GM12878 (cell line): ENCODE data around the gene ATG10. TPM values are rescaled to one million over a fixed set of nuclear protein-coding genes. Genes with fewer than 3 reads are reported as not detected.

ENCODE experiments used
- ATAC-seq: fragments of 200-7000 bp; cut with Tn5 transposase; 3 replicates; pipeline ENCODE4 v1.9.1; 2020; ENCODE audit warnings: mild to moderate bottlenecking, moderate library complexity
- BruUV-seq: library from RNA; stranded (reverse); fragments of 400-500 nt; replicated peaks from 2 replicates; lab custom pipeline; 2021; lab: Mats Ljungman, UMichigan
- CTCF ChIA-PET: fragments of 300-600 bp; sonication (Branson Sonifier 250); formaldehyde crosslinking; extraction: SDS; loops from one replicate; lab custom pipeline; 2021; ENCODE audit warnings: inconsistent platforms; lab: Yijun Ruan, JAX
- POLR2A ChIA-PET: fragments of 350-600 bp; formaldehyde crosslinking; extraction: SDS; loops from one replicate; lab custom pipeline; 2021; ENCODE audit warnings: inconsistent platforms; lab: Charles Lee
- RAD21 ChIA-PET: fragments of 300-600 bp; sonication (Branson Sonifier 250); formaldehyde crosslinking; loops from one replicate; lab custom pipeline; 2023; ENCODE audit warnings: antibody characterized with exemption; ENCODE audit not compliant: unreplicated experiment; lab: Charles Lee
- SMC1A ChIA-PET: fragments of 300-600 bp; sonication (Branson Sonifier 250); formaldehyde crosslinking; loops from one replicate; lab custom pipeline; 2023; ENCODE audit not compliant: unreplicated experiment, uncharacterized antibody; lab: Charles Lee
- DNase-seq: peaks from one replicate; pipeline ENCODE4 v3.0.0-alpha.2; 2011; ENCODE audit warnings: low read depth, low spot score
- FAIRE-seq: peaks from 3 replicates; lab custom pipeline; 2011; peaks lifted over from hg19 to GRCh38; lab: Jason Lieb, UNC
- H2AFZ ChIP-seq: 2 replicates; pipeline ENCODE4 v1.6.0; 2011; ENCODE audit warnings: low read depth, low read length, control low read depth; ENCODE audit not compliant: control insufficient read depth
- H3K27ac ChIP-seq: 2 replicates; pipeline ENCODE4 v1.5.1; 2011; ENCODE audit warnings: control low read depth; ENCODE audit not compliant: control insufficient read depth, insufficient read depth
- H3K27me3 ChIP-seq, 2 experiments: replicated peaks in 1 of 2; 2 replicates each; pipeline versions ENCODE4 v1.6.0 to v1.6.1; 2011; ENCODE audit warnings: low read length in 1 of 2; ENCODE audit not compliant: control insufficient read depth in 2 of 2, insufficient read depth in 2 of 2
- H3K36me3 ChIP-seq, 2 experiments: 2 replicates each; pipeline ENCODE4 v1.5.1; 2011; ENCODE audit warnings: low read length in 1 of 2; ENCODE audit not compliant: control insufficient read depth in 2 of 2, insufficient read depth in 2 of 2
- H3K4me1 ChIP-seq: 2 replicates; pipeline ENCODE4 v1.6.1; 2011; ENCODE audit warnings: mild to moderate bottlenecking, low read length, moderate library complexity, mixed read lengths; ENCODE audit not compliant: control insufficient read depth, insufficient read depth
- H3K4me2 ChIP-seq: 2 replicates; pipeline ENCODE4 v1.6.0; 2011; ENCODE audit warnings: control low read depth; ENCODE audit not compliant: control insufficient read depth, insufficient read depth
- H3K4me3 ChIP-seq: fragments of 200-600 bp; sonication (generic); 2 replicates; pipeline ENCODE4 v1.5.1; 2016
- H3K79me2 ChIP-seq: 2 replicates; pipeline ENCODE4 v1.6.0; 2011; ENCODE audit warnings: low read length; ENCODE audit not compliant: control insufficient read depth, insufficient read depth
- H3K9ac ChIP-seq: 2 replicates; pipeline ENCODE4 v1.8.0; 2011; ENCODE audit warnings: low read length, control low read depth, mixed read lengths; ENCODE audit not compliant: control insufficient read depth, insufficient read depth
- H3K9me3 ChIP-seq: replicated peaks from 3 replicates; pipeline ENCODE4 v1.5.1; 2011; ENCODE audit warnings: mild to moderate bottlenecking, low read length; ENCODE audit not compliant: control insufficient read depth, insufficient read depth
- H4K20me1 ChIP-seq: 2 replicates; pipeline ENCODE4 v1.6.0; 2011; ENCODE audit not compliant: control insufficient read depth, insufficient read depth
- BCL11A ChIP-seq: IDR thresholded peaks from 2 replicates; pipeline ENCODE4 v1.6.1; 2011; ENCODE audit warnings: low read depth, low read length
- EP300 ChIP-seq, 2 experiments: fragments of 150-350 bp in 1 of 2; IDR thresholded peaks; 2 replicates each; pipeline ENCODE4 v1.6.1; 2011 to 2012; ENCODE audit warnings: low read depth in 2 of 2, low read length in 2 of 2, borderline replicate concordance in 1 of 2, improper control_type of control experiment in 1 of 2, inconsistent platforms in 1 of 2; ENCODE audit not compliant: control insufficient read depth in 1 of 2
- ESRRA ChIP-seq: IDR thresholded peaks from 2 replicates; pipeline ENCODE4 v1.6.1; 2012; ENCODE audit warnings: mild to moderate bottlenecking, low read length, improper control_type of control experiment
- GABPA ChIP-seq: IDR thresholded peaks from 2 replicates; pipeline ENCODE4 v1.6.1; 2014; ENCODE audit warnings: antibody characterized with exemption, low read depth, mild to moderate bottlenecking, inconsistent platforms
- GATAD2B ChIP-seq: fragments of 450-650 bp; conservative IDR thresholded peaks from 2 replicates; pipeline ENCODE4 v1.6.1; 2017; ENCODE audit warnings: low read depth, mild to moderate bottlenecking, moderate library complexity
- NFYB ChIP-seq: IDR thresholded peaks from 2 replicates; pipeline ENCODE4 v1.6.1; 2011; ENCODE audit warnings: low read depth, mild to moderate bottlenecking, low read length, improper control_type of control experiment, moderate library complexity; ENCODE audit not compliant: insufficient read depth
- PAX5 ChIP-seq: IDR thresholded peaks from 2 replicates; pipeline ENCODE4 v1.6.1; 2011; ENCODE audit warnings: low read depth, low read length, borderline replicate concordance
- STAT1 ChIP-seq: fragments of 450-650 bp; conservative IDR thresholded peaks from 2 replicates; pipeline ENCODE4 v1.6.1; 2014; ENCODE audit warnings: antibody characterized with exemption, mild to moderate bottlenecking
- STAT3 ChIP-seq: IDR thresholded peaks from 2 replicates; pipeline ENCODE4 v1.6.1; 2011; ENCODE audit warnings: low read depth, low read length, improper control_type of control experiment
- TCF7 ChIP-seq: IDR thresholded peaks from 2 replicates; pipeline ENCODE4 v1.6.1; 2014; ENCODE audit warnings: antibody characterized with exemption, borderline replicate concordance
- ZNF217 ChIP-seq: fragments of 450-650 bp; IDR thresholded peaks from 2 replicates; pipeline ENCODE4 v1.6.1; 2017; ENCODE audit warnings: antibody characterized with exemption, mild to moderate bottlenecking
- in situ Hi-C: fragments of 300-500 bp; cut with MboI; formaldehyde crosslinking; loops from 9 replicates; pipeline ENCODE4 v1.14.3; 2018; ENCODE audit warnings: mixed read lengths
- intact Hi-C: fragments of 100-400 bp; cut with micrococcal nuclease; formaldehyde crosslinking; loops from one replicate; pipeline ENCODE4 v1.14.2; 2022; ENCODE audit not compliant: unreplicated experiment
- polyA plus RNA-seq, 11 experiments: library from polyadenylated mRNA; depleted of rRNA in 4 of 11; unstranded in 6 of 11; stranded (reverse) in 5 of 11; fragments of >200 nt; fragmentation: Nextera tagmentation in 4 of 11; fragmentation: Illumina TruSeq in 1 of 11; extraction: Ambion mirVana in 4 of 11; extraction: Trizol in 1 of 11; gene quantifications; 1 replicate in 1 of 11; 2 replicates in 10 of 11; pipeline versions ENCODE4 v1.2.1 to v1.2.3, GENCODE V29; 2011 to 2016; ENCODE audit warnings: inconsistent platforms in 2 of 11, missing spikeins in 2 of 11, low read depth in 1 of 11
- total RNA-seq, 4 experiments: library from RNA; depleted of rRNA in 3 of 4; stranded (reverse); fragments of >200 nt in 3 of 4; fragmentation: Illumina TruSeq in 1 of 4; extraction: Trizol in 1 of 4; gene quantifications; 2 replicates each; pipeline versions ENCODE4 v1.2.1 to v1.2.3, GENCODE V29; 2013 to 2021
- TF ChIP-seq, protein P1 (sequence below): fragments of 450-650 bp; IDR thresholded peaks from 2 replicates; pipeline ENCODE4 v1.6.1; 2017; ENCODE audit warnings: low read depth, mild to moderate bottlenecking, moderate library complexity
- TF ChIP-seq, protein P2 (sequence below): fragments of 450-650 bp; IDR thresholded peaks from 2 replicates; pipeline ENCODE4 v1.6.1; 2014; ENCODE audit warnings: mild to moderate bottlenecking
- TF ChIP-seq, protein P3 (sequence below): fragments of 450-650 bp; IDR thresholded peaks from 2 replicates; pipeline ENCODE4 v1.6.1; 2017; ENCODE audit warnings: antibody characterized with exemption, mild to moderate bottlenecking, moderate library complexity

Gene ATG10
- total and polyA plus RNA-seq, 10 of the 15 experiments (the other 5 are each of a cell fraction or from before 2014, with no cell fraction given), result 3.8 to 14.4 (median 6.5) TPM

DNA sequence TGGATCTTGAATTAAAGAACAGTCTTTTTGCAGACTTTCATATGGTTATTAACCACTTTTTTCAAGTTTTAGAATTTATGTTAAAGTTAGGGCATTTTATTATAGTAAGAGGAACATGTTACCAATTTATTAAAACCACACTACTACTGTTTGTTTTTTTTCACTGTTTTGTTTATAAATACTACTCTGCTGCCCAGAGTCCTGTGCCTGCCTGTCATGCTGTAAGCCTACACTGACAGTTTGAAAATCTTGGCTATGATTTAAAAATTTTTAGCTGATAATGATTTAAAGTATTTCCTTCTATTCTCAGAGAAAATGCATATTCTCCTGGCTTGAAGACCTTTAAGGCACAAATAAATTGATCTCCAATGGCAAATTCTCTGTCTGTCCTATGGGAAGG is 177.6 kb downstream of the ATG10 start:
- DNase-seq (no peak), ATAC-seq (no peak), FAIRE-seq (no peak)
- Histone ChIP-seq H3K4me3 (no peak overlapping the region), H3K9me3 (no peaks in the 10 kb centered on the region), H3K27me3 (no peaks in the 10 kb centered on the region), H2AFZ (no peak overlapping the region), H4K20me1 (no peaks in the 10 kb centered on the region), H3K4me1 (no peaks in the 10 kb centered on the region), H3K27ac (no peak overlapping the region), H3K4me2 (no peak overlapping the region), H3K9ac (no peak overlapping the region), H3K79me2 (no peaks in the 10 kb centered on the region), H3K36me3 (no peaks in the 10 kb centered on the region)
- BruUV-seq, result no TSS peak
- ChIA-PET POLR2A (no interaction called here), SMC1A (interaction anchor here (1.7 to 2.1 kb wide), 2 partner anchors 14 to 16 kb away, joined by 5 to 6 read pairs; no protein-coding TSS in a partner anchor), RAD21 (interaction anchor here (0.5 to 2.0 kb wide), 2 partner anchors 15 to 298 kb away, joined by 5 to 8 read pairs; no protein-coding TSS in a partner anchor), CTCF (interaction anchor here (0.7 to 2.5 kb wide), 7 partner anchors 8 to 723 kb away, joined by 3 to 7 read pairs (median 4); no protein-coding TSS in a partner anchor)
- intact Hi-C loops (no loop called here), in situ Hi-C loops (no loop called here)
- TF ChIP-seq, protein P1, sequence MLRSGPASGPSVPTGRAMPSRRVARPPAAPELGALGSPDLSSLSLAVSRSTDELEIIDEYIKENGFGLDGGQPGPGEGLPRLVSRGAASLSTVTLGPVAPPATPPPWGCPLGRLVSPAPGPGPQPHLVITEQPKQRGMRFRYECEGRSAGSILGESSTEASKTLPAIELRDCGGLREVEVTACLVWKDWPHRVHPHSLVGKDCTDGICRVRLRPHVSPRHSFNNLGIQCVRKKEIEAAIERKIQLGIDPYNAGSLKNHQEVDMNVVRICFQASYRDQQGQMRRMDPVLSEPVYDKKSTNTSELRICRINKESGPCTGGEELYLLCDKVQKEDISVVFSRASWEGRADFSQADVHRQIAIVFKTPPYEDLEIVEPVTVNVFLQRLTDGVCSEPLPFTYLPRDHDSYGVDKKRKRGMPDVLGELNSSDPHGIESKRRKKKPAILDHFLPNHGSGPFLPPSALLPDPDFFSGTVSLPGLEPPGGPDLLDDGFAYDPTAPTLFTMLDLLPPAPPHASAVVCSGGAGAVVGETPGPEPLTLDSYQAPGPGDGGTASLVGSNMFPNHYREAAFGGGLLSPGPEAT, result no peak
- TF ChIP-seq GATAD2B (no peak), TCF7 (no peak), EP300 (IDR thresholded peaks at IDR 0.05; ENCODE audit: borderline replicate concordance in 1 of 2, control insufficient read depth in 1 of 2, low read depth in 2 of 2, low read length in 2 of 2) (no peak), NFYB (no peak), BCL11A (no peak), STAT3 (no peak), GABPA (no peak), ESRRA (no peak), ZNF217 (no peak), PAX5 (no peak), STAT1 (no peak)
- TF ChIP-seq, protein P2, sequence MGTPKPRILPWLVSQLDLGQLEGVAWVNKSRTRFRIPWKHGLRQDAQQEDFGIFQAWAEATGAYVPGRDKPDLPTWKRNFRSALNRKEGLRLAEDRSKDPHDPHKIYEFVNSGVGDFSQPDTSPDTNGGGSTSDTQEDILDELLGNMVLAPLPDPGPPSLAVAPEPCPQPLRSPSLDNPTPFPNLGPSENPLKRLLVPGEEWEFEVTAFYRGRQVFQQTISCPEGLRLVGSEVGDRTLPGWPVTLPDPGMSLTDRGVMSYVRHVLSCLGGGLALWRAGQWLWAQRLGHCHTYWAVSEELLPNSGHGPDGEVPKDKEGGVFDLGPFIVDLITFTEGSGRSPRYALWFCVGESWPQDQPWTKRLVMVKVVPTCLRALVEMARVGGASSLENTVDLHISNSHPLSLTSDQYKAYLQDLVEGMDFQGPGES, result no peak
- TF ChIP-seq, protein P3, sequence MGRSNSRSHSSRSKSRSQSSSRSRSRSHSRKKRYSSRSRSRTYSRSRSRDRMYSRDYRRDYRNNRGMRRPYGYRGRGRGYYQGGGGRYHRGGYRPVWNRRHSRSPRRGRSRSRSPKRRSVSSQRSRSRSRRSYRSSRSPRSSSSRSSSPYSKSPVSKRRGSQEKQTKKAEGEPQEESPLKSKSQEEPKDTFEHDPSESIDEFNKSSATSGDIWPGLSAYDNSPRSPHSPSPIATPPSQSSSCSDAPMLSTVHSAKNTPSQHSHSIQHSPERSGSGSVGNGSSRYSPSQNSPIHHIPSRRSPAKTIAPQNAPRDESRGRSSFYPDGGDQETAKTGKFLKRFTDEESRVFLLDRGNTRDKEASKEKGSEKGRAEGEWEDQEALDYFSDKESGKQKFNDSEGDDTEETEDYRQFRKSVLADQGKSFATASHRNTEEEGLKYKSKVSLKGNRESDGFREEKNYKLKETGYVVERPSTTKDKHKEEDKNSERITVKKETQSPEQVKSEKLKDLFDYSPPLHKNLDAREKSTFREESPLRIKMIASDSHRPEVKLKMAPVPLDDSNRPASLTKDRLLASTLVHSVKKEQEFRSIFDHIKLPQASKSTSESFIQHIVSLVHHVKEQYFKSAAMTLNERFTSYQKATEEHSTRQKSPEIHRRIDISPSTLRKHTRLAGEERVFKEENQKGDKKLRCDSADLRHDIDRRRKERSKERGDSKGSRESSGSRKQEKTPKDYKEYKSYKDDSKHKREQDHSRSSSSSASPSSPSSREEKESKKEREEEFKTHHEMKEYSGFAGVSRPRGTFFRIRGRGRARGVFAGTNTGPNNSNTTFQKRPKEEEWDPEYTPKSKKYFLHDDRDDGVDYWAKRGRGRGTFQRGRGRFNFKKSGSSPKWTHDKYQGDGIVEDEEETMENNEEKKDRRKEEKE, result no peak
